HepG2 (cell line): ENCODE data around the gene HOXA4. TPM values are rescaled to one million over a fixed set of nuclear protein-coding genes. Genes with fewer than 3 reads are reported as not detected.

Experiments used
- ATAC-seq: fragments of 200-7000 bp; cut with Tn5 transposase; 3 replicates; pipeline ENCODE4 v1.9.1; 2020; ENCODE audit warnings: mild to moderate bottlenecking, moderate library complexity
- BruUV-seq: library from RNA; stranded (reverse); fragments of 400-500 nt; replicated peaks from 2 replicates; lab custom pipeline; 2021; lab: Mats Ljungman, UMichigan
- CTCF ChIA-PET: fragments of 300-600 bp; formaldehyde crosslinking; extraction: SDS; loops from one replicate; lab custom pipeline; 2021; ENCODE audit warnings: low total read pairs, inconsistent platforms, low intra/inter-chr PET ratio; lab: Yijun Ruan, JAX
- POLR2A ChIA-PET: fragments of 350-600 bp; sonication (Branson Sonifier 250); formaldehyde crosslinking; loops from one replicate; lab custom pipeline; 2020; ENCODE audit warnings: antibody characterized with exemption, inconsistent platforms; lab: Yijun Ruan, JAX
- DNase-seq: peaks from one replicate; pipeline ENCODE4 v3.0.0-alpha.2; 2015; ENCODE audit warnings: low spot score
- FAIRE-seq: peaks from 3 replicates; lab custom pipeline; 2011; peaks lifted over from hg19 to GRCh38; lab: Jason Lieb, UNC
- H2AFZ ChIP-seq: one replicate; pipeline ENCODE4 v1.6.1; 2011; ENCODE audit warnings: low read length, inconsistent platforms
- H3K27ac ChIP-seq: fragments of 300-600 bp; 3 replicates; pipeline ENCODE4 v1.8.0; 2011; ENCODE audit warnings: mixed run types, mild to moderate bottlenecking, mixed read lengths, low read length, inconsistent platforms; ENCODE audit not compliant: insufficient read depth; ENCODE audit errors: extremely low read length
- H3K27me3 ChIP-seq, 2 experiments: fragments of 200-600 bp in 1 of 2; 2 replicates in 1 of 2; 3 replicates in 1 of 2; pipeline versions ENCODE4 v1.6.0 to v1.8.0; 2011; ENCODE audit warnings: low read length in 2 of 2, mild to moderate bottlenecking in 2 of 2, moderate library complexity in 2 of 2, inconsistent platforms in 1 of 2; ENCODE audit not compliant: insufficient read depth in 2 of 2, control insufficient read depth in 1 of 2
- H3K36me3 ChIP-seq, 2 experiments: fragments of 200-600 bp in 1 of 2; replicated peaks in 1 of 2; 2 replicates in 1 of 2; 3 replicates in 1 of 2; pipeline versions ENCODE4 v1.5.1 to v1.8.0; 2011; ENCODE audit warnings: low read length in 2 of 2, inconsistent platforms in 1 of 2; ENCODE audit not compliant: insufficient read depth in 2 of 2, control insufficient read depth in 1 of 2
- H3K4me1 ChIP-seq: 2 replicates; pipeline ENCODE4 v1.5.1; 2012; ENCODE audit warnings: low read length, inconsistent platforms; ENCODE audit not compliant: insufficient read depth
- H3K4me2 ChIP-seq: 2 replicates; pipeline ENCODE4 v1.6.0; 2011; ENCODE audit warnings: low read depth, low read length, inconsistent platforms
- H3K4me3 ChIP-seq, 3 experiments: fragments of 200-600 bp in 1 of 3; sonication (generic), shearing (Covaris generic) in 1 of 3; replicated peaks in 1 of 3; 2 replicates each; pipeline ENCODE4 v1.5.1; 2011 to 2016; ENCODE audit warnings: low read length in 3 of 3, inconsistent platforms in 2 of 3, low read depth in 2 of 3, mild to moderate bottlenecking in 2 of 3, control low read depth in 1 of 3, mixed read lengths in 1 of 3; ENCODE audit not compliant: insufficient read depth in 1 of 3
- H3K79me2 ChIP-seq: one replicate; pipeline ENCODE4 v1.6.1; 2011; ENCODE audit warnings: low read length, inconsistent platforms; ENCODE audit not compliant: insufficient read depth
- H3K9ac ChIP-seq: 2 replicates; pipeline ENCODE4 v1.6.0; 2011; ENCODE audit warnings: mild to moderate bottlenecking, low read depth, low read length, inconsistent platforms; ENCODE audit not compliant: insufficient read depth
- H3K9me3 ChIP-seq: 2 replicates; pipeline ENCODE4 v1.5.1; 2012; ENCODE audit warnings: mild to moderate bottlenecking, low read length
- H4K20me1 ChIP-seq: 2 replicates; pipeline ENCODE4 v1.6.0; 2011; ENCODE audit warnings: inconsistent platforms, mild to moderate bottlenecking, low read length, moderate library complexity; ENCODE audit not compliant: insufficient read depth
- ASH2L ChIP-seq: fragments of 300-600, 200-600 bp; sonication (generic); IDR thresholded peaks from 2 replicates; pipeline ENCODE4 v1.7.0; 2017; ENCODE audit warnings: low read depth, mild to moderate bottlenecking, moderate library complexity, mixed read lengths, low read length; ENCODE audit not compliant: insufficient read length
- EED ChIP-seq: sonication (generic); formaldehyde crosslinking; IDR thresholded peaks from 2 replicates; pipeline ENCODE4 v1.5.0; 2020; ENCODE audit warnings: mild to moderate bottlenecking, missing genetic modification reagents
- HNRNPL ChIP-seq: fragments of 200-400 bp; formaldehyde crosslinking; IDR thresholded peaks from 2 replicates; pipeline ENCODE4 v1.6.1; 2017; ENCODE audit warnings: mild to moderate bottlenecking, low read depth, low read length
- JARID2 ChIP-seq: sonication (generic); formaldehyde crosslinking; IDR thresholded peaks from 2 replicates; pipeline ENCODE4 v1.8.1; 2023; ENCODE audit warnings: missing genetic modification reagents, inconsistent platforms; ENCODE audit not compliant: insufficient replicate concordance
- LCORL ChIP-seq, 2 experiments: fragments of 450-650 bp in 1 of 2; sonication (generic) in 1 of 2; formaldehyde crosslinking in 1 of 2; IDR thresholded peaks; 2 replicates each; pipeline versions ENCODE4 v1.5.0 to v1.6.1; 2017 to 2020; ENCODE audit warnings: antibody characterized with exemption in 1 of 2, missing genetic modification reagents in 1 of 2
- NCOA1 ChIP-seq: sonication (generic); formaldehyde crosslinking; IDR thresholded peaks from 2 replicates; pipeline ENCODE4 v1.9.0; 2021; ENCODE audit warnings: missing genetic modification reagents
- RCOR2 ChIP-seq: IDR thresholded peaks from 2 replicates; pipeline ENCODE4 v1.6.1; 2016; ENCODE audit warnings: missing biosample characterization, missing genetic modification reagents
- REXO4 ChIP-seq: sonication (generic); formaldehyde crosslinking; IDR thresholded peaks from 2 replicates; pipeline ENCODE4 v1.8.0; 2022; ENCODE audit warnings: missing genetic modification reagents, mild to moderate bottlenecking, borderline replicate concordance
- U2AF1 ChIP-seq: fragments of 200-400 bp; formaldehyde crosslinking; optimal IDR thresholded peaks from 2 replicates; pipeline ENCODE3; 2017; ENCODE audit warnings: mild to moderate bottlenecking, low read depth, low read length
- ZNF251 ChIP-seq: sonication (generic); formaldehyde crosslinking; IDR thresholded peaks from 2 replicates; pipeline ENCODE4 v1.9.0; 2021; ENCODE audit warnings: mild to moderate bottlenecking, missing genetic modification reagents
- ZNF552 ChIP-seq: sonication (generic); formaldehyde crosslinking; IDR thresholded peaks from 2 replicates; pipeline ENCODE4 v1.9.0; 2022; ENCODE audit warnings: missing genetic modification reagents, mild to moderate bottlenecking, borderline replicate concordance
- ZNF556 ChIP-seq: sonication (generic); formaldehyde crosslinking; IDR thresholded peaks from 2 replicates; pipeline ENCODE4 v1.4.0; 2020; ENCODE audit warnings: mild to moderate bottlenecking, missing genetic modification reagents, borderline replicate concordance
- ZNF678 ChIP-seq: sonication (generic); formaldehyde crosslinking; IDR thresholded peaks from 2 replicates; pipeline ENCODE4 v1.4.0; 2020; ENCODE audit warnings: mild to moderate bottlenecking, missing genetic modification reagents
- ZNF776 ChIP-seq: sonication (generic); formaldehyde crosslinking; IDR thresholded peaks from 2 replicates; pipeline ENCODE4 v1.4.0; 2020; ENCODE audit warnings: mild to moderate bottlenecking, missing genetic modification reagents
- ZSCAN21 ChIP-seq: sonication (generic); formaldehyde crosslinking; IDR thresholded peaks from 2 replicates; pipeline ENCODE4 v1.8.0; 2022; ENCODE audit warnings: mild to moderate bottlenecking, missing genetic modification reagents, moderate library complexity, borderline replicate concordance
- WGBS: methylation state at CpG from one replicate; pipeline ENCODE4 v1.1.6; 2017; ENCODE audit warnings: low lambda C conversion rate; 5-methylcytosine and 5-hydroxymethylcytosine counted together
- in situ Hi-C: cut with HindIII; loops from 2 replicates; pipeline ENCODE4 v1.10.0; 2017; ENCODE audit warnings: low pct_unique_long_range_greater_than_20kb; ENCODE audit not compliant: extremely low pct_ligation_motif_present
- intact Hi-C: fragments of 100-400 bp; cut with micrococcal nuclease; formaldehyde crosslinking; loops from one replicate; pipeline ENCODE4 v1.10.0; 2022; ENCODE audit not compliant: unreplicated experiment
- polyA plus RNA-seq, 8 experiments: library from polyadenylated mRNA; depleted of rRNA in 3 of 8; stranded (reverse) in 7 of 8; unstranded in 1 of 8; fragments of >200 nt; fragmentation: Illumina TruSeq in 4 of 8; extraction: Trizol in 4 of 8; gene quantifications; 2 replicates each; pipeline versions ENCODE4 v1.2.1 to v1.2.3, GENCODE V29; 2011 to 2016; ENCODE audit warnings: low read depth in 4 of 8, missing spikeins in 1 of 8, mixed read lengths in 1 of 8; ENCODE audit not compliant: insufficient read depth in 1 of 8
- total RNA-seq, 5 experiments: library from RNA; depleted of rRNA; stranded (reverse); fragments of >200 nt; fragmentation: Illumina TruSeq; extraction: Trizol; gene quantifications; 2 replicates each; pipeline ENCODE4 v1.2.3, GENCODE V29; 2016; ENCODE audit warnings: low read depth in 1 of 5
- TF ChIP-seq, protein P1 (sequence below): sonication (generic); formaldehyde crosslinking; conservative IDR thresholded peaks from 2 replicates; pipeline ENCODE4 v1.4.0; 2020; ENCODE audit warnings: missing genetic modification reagents
- TF ChIP-seq, protein P2 (sequence below): sonication (generic); formaldehyde crosslinking; IDR thresholded peaks from 2 replicates; pipeline ENCODE4 v1.5.0; 2020; ENCODE audit warnings: missing genetic modification reagents
- TF ChIP-seq, protein P3 (sequence below): conservative IDR thresholded peaks from 2 replicates; pipeline ENCODE4 v1.6.1; 2018; ENCODE audit warnings: missing genetic modification reagents

Gene HOXA4
- total and polyA plus RNA-seq, 2 of the 13 experiments (the other 11 are each of a cell fraction or from before 2014, with no cell fraction given): 2.4 to 5.4 TPM

DNA sequence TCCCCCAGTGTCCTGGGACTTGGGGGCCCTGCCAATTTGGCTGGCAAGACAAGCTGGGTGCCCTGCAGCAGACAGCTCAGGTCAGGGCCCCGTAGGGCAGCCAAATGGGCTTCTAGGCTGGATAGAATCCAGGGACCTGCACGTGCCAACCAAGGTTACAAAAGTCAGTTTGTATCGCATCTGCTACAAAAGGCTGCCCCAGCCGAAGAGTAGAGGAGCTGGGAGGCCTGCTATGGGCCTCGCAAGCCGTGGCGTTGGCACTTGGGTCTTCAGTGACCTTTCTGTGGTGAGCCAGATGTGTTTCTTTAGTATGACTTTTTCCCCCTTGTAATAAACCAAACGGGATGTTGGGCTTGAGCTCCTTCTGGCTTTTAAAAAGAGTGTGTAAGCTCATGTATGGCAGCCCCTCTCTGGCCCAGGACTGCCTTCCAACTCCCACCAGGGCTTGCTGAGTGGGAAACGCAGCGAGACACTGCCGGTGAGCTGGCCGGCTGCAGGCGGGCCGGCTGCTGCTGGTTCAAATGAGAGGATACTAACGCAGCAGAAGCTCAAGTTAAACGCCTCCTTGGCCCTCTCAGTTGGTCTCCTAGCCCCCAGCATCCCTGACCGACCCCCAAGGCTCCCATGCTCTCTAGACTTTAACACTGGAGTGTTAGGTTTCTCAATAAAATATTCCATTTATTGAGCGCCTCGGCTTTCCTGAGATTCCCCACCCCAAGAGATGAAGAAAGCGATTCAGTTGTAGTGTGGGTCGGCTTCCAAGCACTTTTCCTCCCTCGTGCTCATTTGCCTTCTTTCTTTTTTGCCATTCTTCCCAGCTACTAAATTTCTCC is 46.6 kb upstream of the HOXA4 start:
- in situ Hi-C loops: no loop called here

More for the DNA sequence above, 46.6 kb upstream of the HOXA4 start:
- Histone ChIP-seq H2AFZ (no peak overlapping the region), H3K9ac (no peak overlapping the region), H3K4me3 (no peak overlapping the region), H3K9me3 (no peaks in the 10 kb centered on the region), H3K27me3 (peaks cover 6 to 77% of the 10 kb centered on the region in 2 experiments), H3K36me3 (no peaks in the 10 kb centered on the region), H3K79me2 (no peaks in the 10 kb centered on the region), H3K4me2 (no peak overlapping the region), H3K27ac (no peak overlapping the region), H3K4me1 (peaks cover 20% of the 10 kb centered on the region), H4K20me1 (no peaks in the 10 kb centered on the region)
- BruUV-seq: no TSS peak
- FAIRE-seq: no peak
- POLR2A ChIA-PET: no interaction called here
- CTCF ChIA-PET: no interaction called here
- ATAC-seq: no peak
- TF ChIP-seq HNRNPL: no peak
- TF ChIP-seq ASH2L: no peak
- TF ChIP-seq LCORL (IDR thresholded peaks at IDR 0.05): no peak
- no peak for TF ChIP-seq LCORL (CRISPR knock-in tag; IDR thresholded peaks at IDR 0.05)
- no peak for TF ChIP-seq ZNF678
- TF ChIP-seq RCOR2 (CRISPR knock-in tag): no peak
- no peak for TF ChIP-seq ZSCAN21
- TF ChIP-seq ZNF251 (CRISPR knock-in tag): no peak
- TF ChIP-seq, protein P1, sequence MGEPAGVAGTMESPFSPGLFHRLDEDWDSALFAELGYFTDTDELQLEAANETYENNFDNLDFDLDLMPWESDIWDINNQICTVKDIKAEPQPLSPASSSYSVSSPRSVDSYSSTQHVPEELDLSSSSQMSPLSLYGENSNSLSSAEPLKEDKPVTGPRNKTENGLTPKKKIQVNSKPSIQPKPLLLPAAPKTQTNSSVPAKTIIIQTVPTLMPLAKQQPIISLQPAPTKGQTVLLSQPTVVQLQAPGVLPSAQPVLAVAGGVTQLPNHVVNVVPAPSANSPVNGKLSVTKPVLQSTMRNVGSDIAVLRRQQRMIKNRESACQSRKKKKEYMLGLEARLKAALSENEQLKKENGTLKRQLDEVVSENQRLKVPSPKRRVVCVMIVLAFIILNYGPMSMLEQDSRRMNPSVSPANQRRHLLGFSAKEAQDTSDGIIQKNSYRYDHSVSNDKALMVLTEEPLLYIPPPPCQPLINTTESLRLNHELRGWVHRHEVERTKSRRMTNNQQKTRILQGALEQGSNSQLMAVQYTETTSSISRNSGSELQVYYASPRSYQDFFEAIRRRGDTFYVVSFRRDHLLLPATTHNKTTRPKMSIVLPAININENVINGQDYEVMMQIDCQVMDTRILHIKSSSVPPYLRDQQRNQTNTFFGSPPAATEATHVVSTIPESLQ (CRISPR knock-in tag): no peak
- TF ChIP-seq ZNF776: no peak
- TF ChIP-seq, protein P2, sequence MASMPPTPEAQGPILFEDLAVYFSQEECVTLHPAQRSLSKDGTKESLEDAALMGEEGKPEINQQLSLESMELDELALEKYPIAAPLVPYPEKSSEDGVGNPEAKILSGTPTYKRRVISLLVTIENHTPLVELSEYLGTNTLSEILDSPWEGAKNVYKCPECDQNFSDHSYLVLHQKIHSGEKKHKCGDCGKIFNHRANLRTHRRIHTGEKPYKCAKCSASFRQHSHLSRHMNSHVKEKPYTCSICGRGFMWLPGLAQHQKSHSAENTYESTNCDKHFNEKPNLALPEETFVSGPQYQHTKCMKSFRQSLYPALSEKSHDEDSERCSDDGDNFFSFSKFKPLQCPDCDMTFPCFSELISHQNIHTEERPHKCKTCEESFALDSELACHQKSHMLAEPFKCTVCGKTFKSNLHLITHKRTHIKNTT: no peak
- no peak for TF ChIP-seq ZNF556 (CRISPR knock-in tag)
- no peak for TF ChIP-seq REXO4 (CRISPR knock-in tag)
- no peak for TF ChIP-seq U2AF1
- no peak for TF ChIP-seq NCOA1
- TF ChIP-seq, protein P3, sequence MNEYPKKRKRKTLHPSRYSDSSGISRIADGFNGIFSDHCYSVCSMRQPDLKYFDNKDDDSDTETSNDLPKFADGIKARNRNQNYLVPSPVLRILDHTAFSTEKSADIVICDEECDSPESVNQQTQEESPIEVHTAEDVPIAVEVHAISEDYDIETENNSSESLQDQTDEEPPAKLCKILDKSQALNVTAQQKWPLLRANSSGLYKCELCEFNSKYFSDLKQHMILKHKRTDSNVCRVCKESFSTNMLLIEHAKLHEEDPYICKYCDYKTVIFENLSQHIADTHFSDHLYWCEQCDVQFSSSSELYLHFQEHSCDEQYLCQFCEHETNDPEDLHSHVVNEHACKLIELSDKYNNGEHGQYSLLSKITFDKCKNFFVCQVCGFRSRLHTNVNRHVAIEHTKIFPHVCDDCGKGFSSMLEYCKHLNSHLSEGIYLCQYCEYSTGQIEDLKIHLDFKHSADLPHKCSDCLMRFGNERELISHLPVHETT (CRISPR knock-in tag): no peak
- no peak for TF ChIP-seq EED
- no peak for TF ChIP-seq JARID2
- no peak for TF ChIP-seq ZNF552 (CRISPR knock-in tag)
- intact Hi-C loops: no loop called here
- 28% methylated on average over 10 of the region's 22 CpGs for WGBS
- DNase-seq: no peak
